Cardiac fibroblast (primary cell): Measurements from ENCODE around the gene CORO6.

Experiments used
- DNase-seq, 2 donors: peaks; one replicate each; pipeline versions ENCODE4 v3.0.0 to v3.0.0-alpha.2; 2010; ENCODE audit warnings: low read depth in 2 of 2
- H3K4me3 ChIP-seq, 2 donors: replicated peaks in 1 of 2; 1 replicate in 1 of 2; 2 replicates in 1 of 2; pipeline ENCODE4 v1.5.1; 2011; ENCODE audit warnings: low read depth in 2 of 2, low read length in 2 of 2, mild to moderate bottlenecking in 2 of 2, moderate library complexity in 1 of 2
- CTCF ChIP-seq: IDR thresholded peaks from one replicate; pipeline ENCODE4 v1.5.1; 2011; ENCODE audit warnings: low read depth, mild to moderate bottlenecking, low read length, inconsistent platforms

CORO6 gene

GRCh38 chr17:29611351-29612093 is 11.2 kb downstream of the CORO6 start:
- no peak overlapping the region for H3K4me3 ChIP-seq
- no peak for TF ChIP-seq CTCF
- no peak for DNase-seq

GRCh38 chr17:29610395-29610794 is 12.3 kb downstream of the CORO6 start:
- no peak for TF ChIP-seq CTCF
- DNase-seq, result no peak
- H3K4me3 ChIP-seq, result no peak overlapping the region

- DNase-seq, result no peak
- no peak overlapping the region for H3K4me3 ChIP-seq
- no peak for TF ChIP-seq CTCF
Observed at GRCh38 chr17:29608986-29609385, 13.7 kb downstream of the CORO6 start.

GRCh38 chr17:29607557-29608195 is 15.0 kb downstream of the CORO6 start:
- no peak overlapping the region for H3K4me3 ChIP-seq

GRCh38 chr17:29603109-29603674 is 19.5 kb downstream of the CORO6 start:
- no peak for DNase-seq
- no peak for TF ChIP-seq CTCF
- H3K4me3 ChIP-seq, result no peak overlapping the region

More at GRCh38 chr17:29607557-29608195, 15.0 kb downstream of the CORO6 start:
- DNase-seq, result no peak
- no peak for TF ChIP-seq CTCF

GRCh38 chr17:29597361-29598172 is 25.1 kb downstream of the CORO6 start:
- no peak for TF ChIP-seq CTCF
- H3K4me3 ChIP-seq, result no peak overlapping the region
- no peak for DNase-seq
